OCI-LY1 (cell line): ENCODE results near the gene P3H1.
"Not testable (repeated sequence)": the region's sequence is repeated elsewhere in the genome, so short reads cannot be mapped to it uniquely, and the experiment has no call there.

Experiments used
- H2AFZ ChIP-seq: fragments of 200-600 bp; sonication (generic), shearing (Covaris generic); 2 replicates; pipeline ENCODE4 v1.6.0; 2014; ENCODE audit warnings: antibody characterized with exemption, mild to moderate bottlenecking, low read length
- H3F3A ChIP-seq: fragments of 200-600 bp; sonication (generic), shearing (Covaris generic); 2 replicates; pipeline ENCODE4 v1.6.0; 2014; ENCODE audit warnings: mild to moderate bottlenecking, antibody characterized with exemption, low read length, moderate library complexity; ENCODE audit not compliant: insufficient read depth
- H3K27ac ChIP-seq: fragments of 200-600 bp; sonication (generic); 2 replicates; pipeline ENCODE4 v1.5.1; 2014; ENCODE audit warnings: low read length, mixed run types, mild to moderate bottlenecking, low read depth; ENCODE audit not compliant: poor library complexity, severe bottlenecking
- H3K27me3 ChIP-seq: fragments of 200-600 bp; sonication (generic); 2 replicates; pipeline ENCODE4 v1.6.0; 2014; ENCODE audit warnings: antibody characterized with exemption, mild to moderate bottlenecking, low read length, moderate library complexity; ENCODE audit not compliant: insufficient read depth
- H3K36me3 ChIP-seq: fragments of 200-600 bp; sonication (generic); 2 replicates; pipeline ENCODE4 v1.6.1; 2014; ENCODE audit warnings: mild to moderate bottlenecking, antibody characterized with exemption, low read length, moderate library complexity, mixed read lengths; ENCODE audit not compliant: insufficient read depth
- H3K4me1 ChIP-seq: fragments of 200-600 bp; sonication (generic); 2 replicates; pipeline ENCODE4 v1.5.1; 2014; ENCODE audit warnings: mild to moderate bottlenecking, low read length, moderate library complexity; ENCODE audit not compliant: insufficient read depth, severe bottlenecking
- H3K4me2 ChIP-seq: fragments of 200-600 bp; sonication (generic), shearing (Covaris generic); 2 replicates; pipeline ENCODE4 v1.6.1; 2014; ENCODE audit warnings: low read length
- H3K4me3 ChIP-seq: fragments of 200-600 bp; sonication (generic); 2 replicates; pipeline ENCODE4 v1.5.1; 2014; ENCODE audit warnings: low read length, low read depth, mild to moderate bottlenecking, mixed read lengths; ENCODE audit not compliant: poor library complexity, severe bottlenecking
- H3K79me2 ChIP-seq: fragments of 200-600 bp; shearing (Covaris generic); 2 replicates; pipeline ENCODE4 v1.6.1; 2016; ENCODE audit warnings: mixed run types, low read length, mixed read lengths; ENCODE audit not compliant: insufficient read depth
- H3K9ac ChIP-seq: fragments of 200-600 bp; sonication (generic), shearing (Covaris generic); 2 replicates; pipeline ENCODE4 v1.6.1; 2014; ENCODE audit warnings: mild to moderate bottlenecking, low read length, mixed read lengths
- H3K9me2 ChIP-seq: fragments of 200-600 bp; sonication (generic), shearing (Covaris generic); 2 replicates; pipeline ENCODE4 v1.6.1; 2014; ENCODE audit warnings: low read depth, mild to moderate bottlenecking, low read length, mixed read lengths
- H3K9me3 ChIP-seq: fragments of 200-600 bp; shearing (Covaris generic); 2 replicates; pipeline ENCODE4 v1.6.1; 2014; ENCODE audit warnings: low read length, mixed read lengths
- H4K20me1 ChIP-seq: fragments of 200-600 bp; sonication (generic), shearing (Covaris generic); 2 replicates; pipeline ENCODE4 v1.6.0; 2016; ENCODE audit warnings: mild to moderate bottlenecking, low read length; ENCODE audit not compliant: insufficient read depth
- CTCF ChIP-seq: fragments of 200-600 bp; sonication (generic), shearing (Covaris generic); IDR thresholded peaks from 2 replicates; pipeline ENCODE4 v1.5.1; 2017; ENCODE audit warnings: mild to moderate bottlenecking, antibody characterized with exemption, low read length, moderate library complexity, mixed read lengths
- EZH2 ChIP-seq: fragments of 200-600 bp; sonication (generic), shearing (Covaris generic); IDR thresholded peaks from 2 replicates; pipeline ENCODE4 v1.8.0; 2017; ENCODE audit warnings: borderline replicate concordance, mixed run types, mild to moderate bottlenecking, antibody characterized with exemption, low read length, moderate library complexity, mixed read lengths

The P3H1 gene

GRCh38 chr1:42756956-42757891, 9.6 kb downstream of the P3H1 start:
- Histone ChIP-seq H3K9me3 (no peaks in the 10 kb centered on the region), H3K9ac (no peak overlapping the region), H3K4me2 (no peak overlapping the region), H3K4me3 (no peak overlapping the region), H3K79me2 (no peaks in the 10 kb centered on the region), H3K27ac (no peak overlapping the region), H3K36me3 (peaks cover 58% of the 10 kb centered on the region), H3F3A (no peaks in the 10 kb centered on the region), H3K27me3 (no peaks in the 10 kb centered on the region), H4K20me1 (no peaks in the 10 kb centered on the region), H3K9me2 (no peaks in the 10 kb centered on the region), H3K4me1 (peaks cover 11% of the 10 kb centered on the region), H2AFZ (no peak overlapping the region)
- TF ChIP-seq EZH2, result no peak
- peak; percentile 69 for TF ChIP-seq CTCF

GRCh38 chr1:42753070-42753469, 13.8 kb downstream of the P3H1 start:
- Histone ChIP-seq H3K4me2 (no peak overlapping the region), H3K4me3 (no peak overlapping the region), H4K20me1 (no peaks in the 10 kb centered on the region), H3K4me1 (no peaks in the 10 kb centered on the region), H3K9me2 (no peaks in the 10 kb centered on the region), H3K9ac (no peak overlapping the region), H3K27ac (no peak overlapping the region), H3K79me2 (no peaks in the 10 kb centered on the region), H3K27me3 (no peaks in the 10 kb centered on the region), H3K36me3 (peaks cover 66% of the 10 kb centered on the region), H2AFZ (no peak overlapping the region), H3F3A (no peaks in the 10 kb centered on the region), H3K9me3 (no peaks in the 10 kb centered on the region)
- TF ChIP-seq CTCF, result no peak
- TF ChIP-seq EZH2, result no peak

- Histone ChIP-seq H3K4me3 (no peak overlapping the region), H3K36me3 (peaks cover 58% of the 10 kb centered on the region), H3K27ac (no peak overlapping the region), H3K9ac (no peak overlapping the region), H3K79me2 (no peaks in the 10 kb centered on the region), H3K27me3 (no peaks in the 10 kb centered on the region), H3K4me2 (no peak overlapping the region), H4K20me1 (no peaks in the 10 kb centered on the region), H2AFZ (no peak overlapping the region), H3K9me2 (no peaks in the 10 kb centered on the region), H3K4me1 (no peaks in the 10 kb centered on the region), H3K9me3 (no peaks in the 10 kb centered on the region), H3F3A (no peaks in the 10 kb centered on the region)
- TF ChIP-seq EZH2, result no peak
Observed at GRCh38 chr1:42752284-42752683, 14.5 kb downstream of the P3H1 start.

- H3K27ac ChIP-seq, H3K27me3 ChIP-seq, H3K4me2 ChIP-seq, H2AFZ ChIP-seq, H3F3A ChIP-seq, H3K9me3 ChIP-seq, H4K20me1 ChIP-seq, H3K4me1 ChIP-seq, H3K9ac ChIP-seq, H3K4me3 ChIP-seq, H3K79me2 ChIP-seq, H3K9me2 ChIP-seq: not testable (repeated sequence)
- peaks cover 58% of the 10 kb centered on the region for H3K36me3 ChIP-seq
Observed at GRCh38 chr1:42751511-42752070, 15.2 kb downstream of the P3H1 start.
